ENCODE results near the gene PDCD2L.

GRCh38 chr19:34454685-34455084, 50.5 kb downstream of the PDCD2L start:
- TF ChIP-seq EZH2 (IDR thresholded peaks at IDR 0.05; ENCODE audit: low read length, unreplicated experiment) (no peak), CTCF (conservative IDR thresholded peaks at IDR 0.05; ENCODE audit: low read depth, low read length) (no peak)

Measured in PC-3 (cell line).